Raji (cell line): Measurements from ENCODE around the gene PA2G4.

Source experiments
- POLR2A ChIP-seq: IDR thresholded peaks from 2 replicates; pipeline ENCODE4 v1.6.1; 2011; ENCODE audit warnings: low read depth, low read length, control low read depth; ENCODE audit not compliant: insufficient read depth

PA2G4 gene

GRCh38 chr12:56153678-56154065 is 49.3 kb downstream of the PA2G4 start:
- no peak for TF ChIP-seq POLR2A

GRCh38 chr12:56154246-56154771 is 50.0 kb downstream of the PA2G4 start:
- TF ChIP-seq POLR2A = no peak

- TF ChIP-seq POLR2A = no peak
These were observed 50.5 kb downstream of the PA2G4 start for GRCh38 chr12:56154818-56155217.

GRCh38 chr12:56155256-56155845 is 51.0 kb downstream of the PA2G4 start:
- TF ChIP-seq POLR2A = no peak

GRCh38 chr12:56157201-56158028 is 53.1 kb downstream of the PA2G4 start:
- peak; percentile 31; the same call in 1 of the 2 replicates for TF ChIP-seq POLR2A

GRCh38 chr12:56158029-56158925 is 53.9 kb downstream of the PA2G4 start, which contains the start of gene MYL6:
Gene MYL6, plus strand, starts transcription at chr12:56158359. Its CDS starts 43 bp downstream, at chr12:56158402.
- peak; percentile 96 for TF ChIP-seq POLR2A

- no peak for TF ChIP-seq POLR2A
These were observed 54.6 kb downstream of the PA2G4 start for GRCh38 chr12:56158926-56159461.

GRCh38 chr12:56159482-56160192 is 55.3 kb downstream of the PA2G4 start:
- no peak for TF ChIP-seq POLR2A

GRCh38 chr12:56160193-56160763 is 55.9 kb downstream of the PA2G4 start:
- TF ChIP-seq POLR2A = no peak

GRCh38 chr12:56160894-56161689 is 56.7 kb downstream of the PA2G4 start:
- TF ChIP-seq POLR2A = no peak

GRCh38 chr12:56161690-56162351 is 57.5 kb downstream of the PA2G4 start:
- TF ChIP-seq POLR2A = no peak

- TF ChIP-seq POLR2A = no peak
These were observed 58.3 kb downstream of the PA2G4 start for GRCh38 chr12:56162468-56163290.
